Measurements from ENCODE around the gene TSPAN31. TPM values are rescaled to one million over a fixed set of nuclear protein-coding genes. Genes with fewer than 3 reads are reported as not detected.

Gene TSPAN31
- total RNA-seq, 4 donors from 2014 or later, result 47.0 to 75.8 (median 53.2) TPM

DNA sequence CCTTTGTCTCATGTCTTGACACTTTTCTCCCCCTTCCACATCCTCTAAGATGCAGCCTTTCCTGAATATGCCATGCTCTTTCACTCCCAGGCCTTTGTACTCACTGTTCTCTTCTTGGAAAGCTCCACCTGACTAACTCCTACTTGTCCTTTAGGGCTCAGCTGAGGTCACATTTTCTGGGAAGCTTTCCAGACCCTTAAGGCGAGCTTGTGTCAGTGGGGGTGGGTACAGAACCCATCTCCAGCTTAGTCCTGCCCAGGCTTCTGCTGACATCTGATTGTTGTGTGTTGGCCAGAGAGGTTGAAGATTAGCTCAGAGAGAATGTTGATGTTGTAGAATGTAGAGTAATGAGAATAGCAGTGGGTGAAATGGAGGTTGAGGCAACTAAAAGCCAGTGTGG lies 34.9 kb downstream of the TSPAN31 start:
- no peak overlapping the region for H3K4me3 ChIP-seq
- ATAC-seq, result no peak
- TF ChIP-seq POLR2A (IDR thresholded peaks at IDR 0.05) (no peak), POLR2AphosphoS5 (IDR thresholded peaks at IDR 0.05) (no peak), EP300 (IDR thresholded peaks at IDR 0.05) (no peak)
- TF ChIP-seq, protein P1, sequence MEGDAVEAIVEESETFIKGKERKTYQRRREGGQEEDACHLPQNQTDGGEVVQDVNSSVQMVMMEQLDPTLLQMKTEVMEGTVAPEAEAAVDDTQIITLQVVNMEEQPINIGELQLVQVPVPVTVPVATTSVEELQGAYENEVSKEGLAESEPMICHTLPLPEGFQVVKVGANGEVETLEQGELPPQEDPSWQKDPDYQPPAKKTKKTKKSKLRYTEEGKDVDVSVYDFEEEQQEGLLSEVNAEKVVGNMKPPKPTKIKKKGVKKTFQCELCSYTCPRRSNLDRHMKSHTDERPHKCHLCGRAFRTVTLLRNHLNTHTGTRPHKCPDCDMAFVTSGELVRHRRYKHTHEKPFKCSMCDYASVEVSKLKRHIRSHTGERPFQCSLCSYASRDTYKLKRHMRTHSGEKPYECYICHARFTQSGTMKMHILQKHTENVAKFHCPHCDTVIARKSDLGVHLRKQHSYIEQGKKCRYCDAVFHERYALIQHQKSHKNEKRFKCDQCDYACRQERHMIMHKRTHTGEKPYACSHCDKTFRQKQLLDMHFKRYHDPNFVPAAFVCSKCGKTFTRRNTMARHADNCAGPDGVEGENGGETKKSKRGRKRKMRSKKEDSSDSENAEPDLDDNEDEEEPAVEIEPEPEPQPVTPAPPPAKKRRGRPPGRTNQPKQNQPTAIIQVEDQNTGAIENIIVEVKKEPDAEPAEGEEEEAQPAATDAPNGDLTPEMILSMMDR (IDR thresholded peaks at IDR 0.05), result no peak
- H3K27me3 ChIP-seq, result no peaks in the 10 kb centered on the region
- H3K36me3 ChIP-seq, result peaks cover 0 to 49% of the 10 kb centered on the region in 2 donors
- no peak overlapping the region for H3K27ac ChIP-seq
- peaks cover 3 to 19% (median 6%) of the 10 kb centered on the region in 3 donors for H3K4me1 ChIP-seq
- 13 to 20% methylated on average over 1 of the region's 1 CpG for WGBS, 2 donors (ENCODE audit: low coverage in 1 of 2)
- no peaks in the 10 kb centered on the region for H3K9me3 ChIP-seq

DNA sequence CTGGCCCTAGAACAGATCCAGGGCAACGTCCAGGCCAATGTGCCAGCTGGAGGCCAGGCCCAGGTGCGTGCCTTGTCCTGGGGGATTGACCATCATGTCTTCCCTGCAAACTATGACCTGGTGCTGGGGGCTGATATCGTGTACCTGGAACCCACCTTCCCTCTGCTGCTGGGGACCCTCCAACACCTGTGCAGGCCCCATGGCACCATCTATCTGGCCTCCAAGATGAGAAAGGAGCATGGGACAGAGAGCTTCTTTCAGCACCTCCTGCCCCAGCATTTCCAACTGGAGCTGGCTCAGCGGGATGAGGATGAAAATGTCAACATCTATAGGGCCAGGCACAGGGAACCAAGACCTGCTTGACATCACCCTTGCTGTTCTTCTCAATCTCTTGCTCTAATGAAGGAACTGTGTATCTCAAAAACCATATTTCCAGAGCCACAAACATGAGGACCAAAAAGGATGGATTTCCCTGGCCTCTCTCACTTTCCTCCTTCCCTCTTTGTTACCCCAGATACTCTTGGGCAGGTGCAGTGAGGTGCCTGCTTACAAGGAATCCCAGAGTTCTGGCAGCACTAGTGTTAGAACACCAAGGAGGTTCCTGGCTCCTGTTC lies 35.6 kb downstream of the TSPAN31 start:
- H3K9me3 ChIP-seq, result no peaks in the 10 kb centered on the region
- H3K4me1 ChIP-seq, result peaks cover 3 to 22% (median 6%) of the 10 kb centered on the region in 3 donors
- TF ChIP-seq, protein P1 (IDR thresholded peaks at IDR 0.05), result no peak
- TF ChIP-seq POLR2AphosphoS5 (IDR thresholded peaks at IDR 0.05) (no peak), POLR2A (IDR thresholded peaks at IDR 0.05) (no peak)
- WGBS, 2 donors (ENCODE audit: low coverage in 1 of 2), result 83% methylated on average over 1 of the region's 4 CpGs; no CpG with 5 or more reads in 1 of the 2 donors
- peaks cover 0 to 48% of the 10 kb centered on the region in 2 donors for H3K36me3 ChIP-seq
- no peak for ATAC-seq
- H3K27ac ChIP-seq, result no peak overlapping the region
- no peaks in the 10 kb centered on the region for H3K27me3 ChIP-seq
- H3K4me3 ChIP-seq, result no peak overlapping the region

DNA sequence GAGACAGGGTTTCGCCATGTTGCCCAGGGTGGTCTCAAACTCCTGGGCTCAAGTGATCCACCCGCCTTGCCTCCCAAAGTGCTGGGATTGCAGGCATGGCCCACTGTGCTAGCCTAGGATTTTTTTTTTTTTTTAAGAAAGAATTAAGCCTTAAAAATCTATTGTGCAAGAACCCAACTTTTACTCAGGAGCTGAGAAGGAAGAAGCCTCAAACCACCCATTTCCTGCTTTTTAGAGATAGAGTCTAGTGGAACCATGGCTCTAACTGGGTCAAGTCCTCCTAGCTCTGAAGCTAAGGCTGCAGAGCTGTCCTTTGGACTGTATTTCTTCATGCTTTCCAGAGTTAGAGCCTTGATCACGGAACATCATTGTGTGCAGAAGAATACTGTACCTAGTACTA lies 36.4 kb downstream of the TSPAN31 start:
- Histone ChIP-seq H3K36me3 (peaks cover 0 to 48% of the 10 kb centered on the region in 2 donors), H3K9me3 (no peaks in the 10 kb centered on the region), H3K4me3 (no peak overlapping the region), H3K27me3 (no peaks in the 10 kb centered on the region), H3K4me1 (peaks cover 3 to 22% (median 6%) of the 10 kb centered on the region in 3 donors), H3K27ac (no peak overlapping the region)
- no peak for TF ChIP-seq EP300 (IDR thresholded peaks at IDR 0.05)
- TF ChIP-seq, protein P1 (IDR thresholded peaks at IDR 0.05), result no peak
- no peak for TF ChIP-seq POLR2A (IDR thresholded peaks at IDR 0.05)
- TF ChIP-seq POLR2AphosphoS5 (IDR thresholded peaks at IDR 0.05), result no peak
- 90 to 93% methylated on average over 3 of the region's 3 CpGs for WGBS, 2 donors (ENCODE audit: low coverage in 1 of 2)
- no peak for ATAC-seq

DNA sequence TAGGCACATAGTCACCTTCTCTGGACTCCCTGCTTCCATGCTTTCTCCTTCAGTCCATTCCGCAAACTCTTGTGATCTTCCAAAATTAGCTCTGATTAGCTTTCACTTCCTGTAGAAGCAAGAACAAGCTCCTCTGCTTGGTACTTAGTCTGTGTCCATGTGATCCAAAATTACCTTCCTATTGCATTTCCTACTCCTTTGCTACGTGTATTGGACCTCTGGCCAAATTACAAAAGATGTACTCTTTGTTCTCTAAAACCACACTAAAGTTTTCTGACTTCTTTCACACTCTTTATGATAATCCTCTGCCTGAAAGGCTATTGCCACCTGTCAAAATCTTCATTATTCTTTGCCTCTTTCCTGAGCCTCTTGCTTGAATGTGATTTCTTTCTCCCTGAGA lies 37.0 kb downstream of the TSPAN31 start:
- Histone ChIP-seq H3K27ac (peak overlapping the region in 1 of 4 donors; percentile 79), H3K9me3 (no peaks in the 10 kb centered on the region), H3K4me1 (peaks cover 3 to 22% (median 6%) of the 10 kb centered on the region in 3 donors), H3K4me3 (no peak overlapping the region), H3K27me3 (no peaks in the 10 kb centered on the region), H3K36me3 (peaks cover 0 to 51% of the 10 kb centered on the region in 2 donors)
- TF ChIP-seq POLR2A (IDR thresholded peaks at IDR 0.05) (no peak), EP300 (IDR thresholded peaks at IDR 0.05) (no peak), POLR2AphosphoS5 (IDR thresholded peaks at IDR 0.05) (no peak)
- TF ChIP-seq, protein P1 (IDR thresholded peaks at IDR 0.05), result no peak
- 59 to 69% methylated on average over 2 of the region's 2 CpGs for WGBS, 2 donors (ENCODE audit: low coverage in 1 of 2)
- ATAC-seq, result no peak

DNA sequence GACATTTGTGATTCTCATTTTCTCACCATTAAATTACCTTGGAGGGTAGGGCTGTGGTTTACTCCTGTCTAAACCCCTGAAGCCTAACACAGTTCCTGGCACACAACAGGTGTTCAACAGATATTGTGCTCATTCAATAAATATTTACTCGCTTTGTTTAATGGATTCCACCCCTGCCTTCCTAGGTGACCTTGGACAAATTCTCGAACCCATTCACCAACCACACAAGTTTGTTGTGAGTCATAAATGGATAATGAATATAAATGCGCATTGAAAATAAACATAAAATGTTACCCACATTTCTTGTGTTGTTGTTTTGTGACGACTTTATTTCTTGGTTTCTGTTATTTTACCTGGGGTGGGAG lies 37.4 kb downstream of the TSPAN31 start:
- H3K9me3 ChIP-seq, result no peaks in the 10 kb centered on the region
- peaks cover 0 to 55% of the 10 kb centered on the region in 2 donors for H3K36me3 ChIP-seq
- ATAC-seq, result peak; percentile 13
- H3K4me1 ChIP-seq, result peaks cover 3 to 22% (median 6%) of the 10 kb centered on the region in 3 donors
- TF ChIP-seq POLR2AphosphoS5 (IDR thresholded peaks at IDR 0.05) (no peak), EP300 (IDR thresholded peaks at IDR 0.05) (no peak), POLR2A (IDR thresholded peaks at IDR 0.05) (no peak)
- TF ChIP-seq, protein P1 (IDR thresholded peaks at IDR 0.05), result no peak
- H3K27ac ChIP-seq, result peak overlapping the region in 3 of 4 donors; percentile 79 to 86 (median 82)
- H3K4me3 ChIP-seq, result peak overlapping the region in 1 of 2 donors; percentile 95
- no peaks in the 10 kb centered on the region for H3K27me3 ChIP-seq
- WGBS, 2 donors (ENCODE audit: low coverage in 1 of 2), result 21 to 23% methylated on average over 4 of the region's 4 CpGs

Measured in gastroesophageal sphincter (tissue), 4 donors.